ENCODE data around the gene C7orf57. TPM values are rescaled to one million over a fixed set of nuclear protein-coding genes. Genes with fewer than 3 reads are reported as not detected.

Gene C7orf57
- total and polyA plus RNA-seq, 9 donors: 0.02 to 18.6 (median 0.35) TPM; not detected in 3

- H3K9me3 ChIP-seq: no peaks in the 10 kb centered on the region
- no peak for DNase-seq
- WGBS, 3 donors: 55 to 62% (median 60%) methylated on average over 8 of the region's 8 CpGs
- H3K27ac ChIP-seq: no peak overlapping the region
- intact Hi-C loops (cut with DNase I): no loop called here
- H3K36me3 ChIP-seq: no peaks in the 10 kb centered on the region
- no peaks in the 10 kb centered on the region for H3K27me3 ChIP-seq
- no peak overlapping the region for H3K4me3 ChIP-seq
- TF ChIP-seq POLR2A (IDR thresholded peaks at IDR 0.05): no peak
- no peak for TF ChIP-seq EP300 (IDR thresholded peaks at IDR 0.05)
- no peak for TF ChIP-seq CTCF (IDR thresholded peaks at IDR 0.05)
- no peaks in the 10 kb centered on the region for H3K4me1 ChIP-seq (ENCODE audit: insufficient read depth)
Observed at GRCh38 chr7:48052748-48053147, 17.4 kb downstream of the C7orf57 start.

GRCh38 chr7:48053736-48054135 lies 18.4 kb downstream of the C7orf57 start:
- Histone ChIP-seq H3K4me1 (ENCODE audit: insufficient read depth) (no peaks in the 10 kb centered on the region), H3K27ac (no peak overlapping the region), H3K9me3 (no peaks in the 10 kb centered on the region), H3K27me3 (no peaks in the 10 kb centered on the region), H3K4me3 (no peak overlapping the region), H3K36me3 (no peaks in the 10 kb centered on the region)
- intact Hi-C loops (cut with DNase I): no loop called here
- DNase-seq: no peak
- TF ChIP-seq EP300 (IDR thresholded peaks at IDR 0.05) (no peak), CTCF (IDR thresholded peaks at IDR 0.05) (no peak), POLR2A (IDR thresholded peaks at IDR 0.05) (no peak)
- WGBS, 3 donors: 88 to 93% (median 93%) methylated on average over 2 of the region's 2 CpGs

- WGBS, 3 donors: 87 to 95% (median 92%) methylated on average over 2 of the region's 2 CpGs
- H3K9me3 ChIP-seq: no peaks in the 10 kb centered on the region
- H3K27me3 ChIP-seq: peaks cover 3% of the 10 kb centered on the region
- no peaks in the 10 kb centered on the region for H3K4me1 ChIP-seq (ENCODE audit: insufficient read depth)
- no peak for TF ChIP-seq EP300 (IDR thresholded peaks at IDR 0.05)
- TF ChIP-seq CTCF (IDR thresholded peaks at IDR 0.05): no peak
- TF ChIP-seq POLR2A (IDR thresholded peaks at IDR 0.05): no peak
- no peak for DNase-seq
- H3K27ac ChIP-seq: no peak overlapping the region
- H3K36me3 ChIP-seq: no peaks in the 10 kb centered on the region
- intact Hi-C loops (cut with DNase I): no loop called here
- H3K4me3 ChIP-seq: no peak overlapping the region
Observed at GRCh38 chr7:48058990-48059389, 23.6 kb downstream of the C7orf57 start.

- Histone ChIP-seq H3K4me3 (no peak overlapping the region), H3K9me3 (no peaks in the 10 kb centered on the region), H3K36me3 (no peaks in the 10 kb centered on the region), H3K27ac (no peak overlapping the region), H3K4me1 (ENCODE audit: insufficient read depth) (no peaks in the 10 kb centered on the region), H3K27me3 (peaks cover 3% of the 10 kb centered on the region)
- DNase-seq: no peak
- intact Hi-C loops (cut with DNase I): no loop called here
- TF ChIP-seq EP300 (IDR thresholded peaks at IDR 0.05): no peak
- TF ChIP-seq CTCF (IDR thresholded peaks at IDR 0.05): no peak
- TF ChIP-seq POLR2A (IDR thresholded peaks at IDR 0.05): no peak
- 82 to 91% (median 83%) methylated on average over 5 of the region's 5 CpGs for WGBS, 3 donors
Observed at GRCh38 chr7:48059706-48060105, 24.4 kb downstream of the C7orf57 start.
